ENCODE data around the gene ZNF652.

GRCh38 chr17:49338883-49339282 lies 23.2 kb downstream of the ZNF652 start:
- TF ChIP-seq CTCF (conservative IDR thresholded peaks at IDR 0.05; ENCODE audit: low read depth, low read length) (no peak), EZH2 (IDR thresholded peaks at IDR 0.05; ENCODE audit: borderline replicate concordance, low read depth, low read length, poor library complexity, severe bottlenecking) (no peak)
